Activated B cell treated with CpG ODN at 0.5 μM for 24 hours (primary cell): ENCODE results near the gene MTX2. TPM values are rescaled to one million over a fixed set of nuclear protein-coding genes. Genes with fewer than 3 reads are reported as not detected.
"Not testable (repeated sequence)": the region's sequence is repeated elsewhere in the genome, so short reads cannot be mapped to it uniquely, and the experiment has no call there.

Experiments
- ATAC-seq: fragments of 200-7000 bp; cut with Tn5 transposase; one replicate; pipeline ENCODE4 v1.10.0; 2021; ENCODE audit warnings: low read depth, mild to moderate bottlenecking, moderate library complexity
- CTCF ChIA-PET: fragments of 350-600 bp; sonication (Branson Sonifier 250); formaldehyde crosslinking; loops from one replicate; lab custom pipeline; 2021; ENCODE audit warnings: antibody characterized with exemption; lab: Charles Lee
- POLR2A ChIA-PET: fragments of 350-600 bp; sonication (Branson Sonifier 250); formaldehyde crosslinking; loops from one replicate; lab custom pipeline; 2021; ENCODE audit warnings: antibody characterized with exemption; lab: Charles Lee
- DNase-seq: peaks from one replicate; pipeline ENCODE4 v3.0.0; 2022
- H3K27ac Mint-ChIP-seq: one replicate; pipeline ENCODE4 v1.8.0; 2020; ENCODE audit warnings: mixed read lengths
- H3K27me3 Mint-ChIP-seq: one replicate; pipeline ENCODE4 v1.8.0; 2021; ENCODE audit warnings: mixed read lengths
- H3K36me3 Mint-ChIP-seq: one replicate; pipeline ENCODE4 v1.8.0; 2021; ENCODE audit warnings: low read depth, mixed read lengths
- H3K4me1 Mint-ChIP-seq: one replicate; pipeline ENCODE4 v1.8.0; 2021; ENCODE audit warnings: mixed read lengths
- H3K4me3 Mint-ChIP-seq: one replicate; pipeline ENCODE4 v1.8.0; 2020; ENCODE audit warnings: mild to moderate bottlenecking, mixed read lengths
- H3K9me3 Mint-ChIP-seq: one replicate; pipeline ENCODE4 v1.8.0; 2020; ENCODE audit warnings: mixed read lengths
- CTCF ChIP-seq: fragments of 200-600 bp; IDR thresholded peaks from one replicate; pipeline ENCODE4 v1.8.0; 2022; ENCODE audit warnings: antibody characterized with exemption, mild to moderate bottlenecking
- intact Hi-C: fragments of 100-400 bp; cut with micrococcal nuclease; formaldehyde crosslinking; loops from one replicate; pipeline ENCODE4 v1.15.1; 2024
- total RNA-seq: library from RNA; stranded (reverse); gene quantifications from 2 replicates; pipeline ENCODE4 v1.2.3, GENCODE V29; 2022

The MTX2 gene
- total RNA-seq, 1 donor from 2014 or later: 9.7 TPM

- Mint-ChIP-seq H3K27me3 (no peaks in the 10 kb centered on the region), H3K4me3 (no peak overlapping the region), H3K9me3 (no peaks in the 10 kb centered on the region), H3K4me1 (peaks cover 21% of the 10 kb centered on the region), H3K27ac (no peak overlapping the region), H3K36me3 (peaks cover 5% of the 10 kb centered on the region)
- ChIA-PET POLR2A (no interaction called here), CTCF (no interaction called here)
- TF ChIP-seq CTCF: no peak
- ATAC-seq (no peak), DNase-seq (no peak)
- intact Hi-C loops: no loop called here
These were observed 23.4 kb downstream of the MTX2 start for GRCh38 chr2:176292608-176293007.

- no peak for TF ChIP-seq CTCF
- H3K27me3 Mint-ChIP-seq: no peaks in the 10 kb centered on the region
- H3K27ac Mint-ChIP-seq: no peak overlapping the region
- H3K4me3 Mint-ChIP-seq: no peak overlapping the region
- DNase-seq (no peak), ATAC-seq (no peak)
- CTCF ChIA-PET: no interaction called here
- H3K9me3 Mint-ChIP-seq: no peaks in the 10 kb centered on the region
- POLR2A ChIA-PET: no interaction called here
- intact Hi-C loops: no loop called here
- H3K4me1 Mint-ChIP-seq: peaks cover 18% of the 10 kb centered on the region
- peaks cover 5% of the 10 kb centered on the region for H3K36me3 Mint-ChIP-seq
These were observed 24.1 kb downstream of the MTX2 start for GRCh38 chr2:176293334-176293733.

GRCh38 chr2:176297067-176297466, 27.8 kb downstream of the MTX2 start:
- POLR2A ChIA-PET: no interaction called here
- CTCF ChIA-PET: no interaction called here

GRCh38 chr2:176297737-176298136, 28.5 kb downstream of the MTX2 start:
- no peak overlapping the region for H3K4me3 Mint-ChIP-seq

More at GRCh38 chr2:176297067-176297466, 27.8 kb downstream of the MTX2 start:
- H3K9me3 Mint-ChIP-seq: no peaks in the 10 kb centered on the region
- H3K4me3 Mint-ChIP-seq: no peak overlapping the region
- peaks cover 10% of the 10 kb centered on the region for H3K36me3 Mint-ChIP-seq
- peaks cover under 1% of the 10 kb centered on the region for H3K4me1 Mint-ChIP-seq
- H3K27me3 Mint-ChIP-seq: no peaks in the 10 kb centered on the region
- no peak overlapping the region for H3K27ac Mint-ChIP-seq
- no peak for ATAC-seq
- no peak for TF ChIP-seq CTCF
- DNase-seq: no peak
- intact Hi-C loops: no loop called here

GRCh38 chr2:176306020-176306419, 36.8 kb downstream of the MTX2 start:
- DNase-seq, intact Hi-C loops, CTCF ChIA-PET, H3K9me3 Mint-ChIP-seq, ATAC-seq, H3K4me3 Mint-ChIP-seq, H3K27me3 Mint-ChIP-seq, H3K27ac Mint-ChIP-seq, POLR2A ChIA-PET: not testable (repeated sequence)
- Mint-ChIP-seq H3K36me3 (peaks cover 49% of the 10 kb centered on the region), H3K4me1 (peaks cover 14% of the 10 kb centered on the region)

More at GRCh38 chr2:176297737-176298136, 28.5 kb downstream of the MTX2 start:
- POLR2A ChIA-PET: no interaction called here
- no peaks in the 10 kb centered on the region for H3K4me1 Mint-ChIP-seq
- H3K27ac Mint-ChIP-seq: no peak overlapping the region
- ATAC-seq (no peak), DNase-seq (no peak)
- intact Hi-C loops: no loop called here
- CTCF ChIA-PET: no interaction called here
- no peaks in the 10 kb centered on the region for H3K27me3 Mint-ChIP-seq
- peaks cover 10% of the 10 kb centered on the region for H3K36me3 Mint-ChIP-seq
- H3K9me3 Mint-ChIP-seq: no peaks in the 10 kb centered on the region
- TF ChIP-seq CTCF: no peak

GRCh38 chr2:176317199-176317598, 48.0 kb downstream of the MTX2 start:
- Mint-ChIP-seq H3K9me3 (no peaks in the 10 kb centered on the region), H3K4me1 (peaks cover 2% of the 10 kb centered on the region), H3K27me3 (no peaks in the 10 kb centered on the region), H3K27ac (no peak overlapping the region), H3K4me3 (no peak overlapping the region), H3K36me3 (peaks cover 19% of the 10 kb centered on the region)
- ATAC-seq: no peak
- no peak for TF ChIP-seq CTCF
- intact Hi-C loops: no loop called here
- ChIA-PET CTCF (no interaction called here), POLR2A (no interaction called here)
- no peak for DNase-seq
